BJ (cell line): Measurements from ENCODE around the gene LRMDA. TPM values are rescaled to one million over a fixed set of nuclear protein-coding genes. Genes with fewer than 3 reads are reported as not detected.

Experiments
- CTCF ChIA-PET: fragments of 350-600 bp; formaldehyde crosslinking; extraction: SDS; loops from one replicate; lab custom pipeline; 2021; ENCODE audit warnings: antibody characterized with exemption, inconsistent platforms; lab: Yijun Ruan, JAX
- POLR2A ChIA-PET: fragments of 300-600 bp; sonication (Branson Sonifier 250); formaldehyde crosslinking; extraction: SDS; loops from one replicate; lab custom pipeline; 2021; ENCODE audit warnings: antibody characterized with exemption; lab: Charles Lee
- DNase-seq: peaks from one replicate; pipeline ENCODE4 v3.0.0-alpha.2; 2011; ENCODE audit warnings: low read depth
- H3K27me3 ChIP-seq: 2 replicates; pipeline ENCODE4 v1.6.0; 2011; ENCODE audit warnings: low read length; ENCODE audit not compliant: control insufficient read depth, insufficient read depth
- H3K36me3 ChIP-seq: 2 replicates; pipeline ENCODE4 v1.5.1; 2011; ENCODE audit warnings: low read length; ENCODE audit not compliant: control insufficient read depth, insufficient read depth
- H3K4me3 ChIP-seq: 2 replicates; pipeline ENCODE4 v1.5.1; 2011; ENCODE audit warnings: low read depth, mild to moderate bottlenecking, control low read depth, low read length
- CTCF ChIP-seq: IDR thresholded peaks from 2 replicates; pipeline ENCODE4 v1.5.1; 2011; ENCODE audit warnings: low read depth, mild to moderate bottlenecking, control low read depth, inconsistent platforms, low read length, moderate library complexity; ENCODE audit not compliant: insufficient read depth
- polyA plus RNA-seq: library from polyadenylated mRNA; depleted of rRNA; stranded (reverse); fragments of >200 nt; gene quantifications from 2 replicates; pipeline ENCODE4 v1.2.3, GENCODE V29; 2011

LRMDA gene
- polyA plus RNA-seq, 1 experiment = not detected

- Histone ChIP-seq H3K36me3 (no peaks in the 10 kb centered on the region), H3K4me3 (no peak overlapping the region), H3K27me3 (no peaks in the 10 kb centered on the region)
- ChIA-PET CTCF (no interaction called here), POLR2A (no interaction called here)
- TF ChIP-seq CTCF = no peak
- no peak for DNase-seq
Observed at GRCh38 chr10:76231286-76231934, 800.0 kb downstream of the LRMDA start.

GRCh38 chr10:76234499-76235226, 803.2 kb downstream of the LRMDA start:
- no peak for TF ChIP-seq CTCF
- Histone ChIP-seq H3K27me3 (no peaks in the 10 kb centered on the region), H3K36me3 (no peaks in the 10 kb centered on the region), H3K4me3 (no peak overlapping the region)
- DNase-seq = no peak
- ChIA-PET CTCF (interaction anchor here (1.4 kb wide), 1 partner anchor 14 kb away, joined by 3 read pairs; no protein-coding TSS in a partner anchor), POLR2A (no interaction called here)

- POLR2A ChIA-PET = no interaction called here
- CTCF ChIA-PET = no interaction called here
- no peak for DNase-seq
- Histone ChIP-seq H3K4me3 (no peak overlapping the region), H3K27me3 (no peaks in the 10 kb centered on the region), H3K36me3 (no peaks in the 10 kb centered on the region)
- no peak for TF ChIP-seq CTCF
Observed at GRCh38 chr10:76236356-76236755, 804.9 kb downstream of the LRMDA start.

- POLR2A ChIA-PET = no interaction called here
- no peak for TF ChIP-seq CTCF
- DNase-seq = no peak
- Histone ChIP-seq H3K36me3 (no peaks in the 10 kb centered on the region), H3K4me3 (no peak overlapping the region), H3K27me3 (0 out of 2 replicates have a peak, but pooled peaks cover 1% of the 10 kb centered on the region)
- CTCF ChIA-PET = interaction anchor here (0.6 kb wide), 2 partner anchors 193 to 556 kb away, joined by 3 read pairs; no protein-coding TSS in a partner anchor
Observed at GRCh38 chr10:76242956-76243355, 811.5 kb downstream of the LRMDA start.

- Histone ChIP-seq H3K27me3 (0 out of 2 replicates have a peak, but pooled peaks cover 1% of the 10 kb centered on the region), H3K36me3 (no peaks in the 10 kb centered on the region), H3K4me3 (no peak overlapping the region)
- no peak for TF ChIP-seq CTCF
- ChIA-PET POLR2A (no interaction called here), CTCF (no interaction called here)
- DNase-seq = no peak
Observed at GRCh38 chr10:76244061-76244686, 812.8 kb downstream of the LRMDA start.
